IPS-NIHi11 (cell line): ENCODE data around the gene SPRED2.

Experiments used
- DNase-seq: peaks from one replicate; pipeline ENCODE4 v3.0.0; 2012; ENCODE audit warnings: mixed read lengths, low spot score

SPRED2 gene

GRCh38 chr2:65383541-65384488, 48.6 kb downstream of the SPRED2 start:
- DNase-seq: no peak

GRCh38 chr2:65382776-65383357, 49.5 kb downstream of the SPRED2 start:
- DNase-seq: peak; percentile 59

- DNase-seq: no peak
These were observed 50.1 kb downstream of the SPRED2 start for GRCh38 chr2:65382323-65382722.

GRCh38 chr2:65381607-65382051, 50.8 kb downstream of the SPRED2 start:
- DNase-seq: no peak

GRCh38 chr2:65380255-65380654, 52.1 kb downstream of the SPRED2 start:
- DNase-seq: no peak

- no peak for DNase-seq
These were observed 52.7 kb downstream of the SPRED2 start for GRCh38 chr2:65379721-65380171.

- no peak for DNase-seq
These were observed 53.2 kb downstream of the SPRED2 start for GRCh38 chr2:65379223-65379622.

GRCh38 chr2:65378290-65378689, 54.1 kb downstream of the SPRED2 start:
- no peak for DNase-seq

GRCh38 chr2:65377556-65378192, 54.7 kb downstream of the SPRED2 start:
- no peak for DNase-seq

GRCh38 chr2:65375723-65376122, 56.7 kb downstream of the SPRED2 start:
- DNase-seq: no peak

- DNase-seq: no peak
These were observed 57.4 kb downstream of the SPRED2 start for GRCh38 chr2:65374999-65375398.

GRCh38 chr2:65374575-65374974, 57.8 kb downstream of the SPRED2 start:
- DNase-seq: no peak

- no peak for DNase-seq
These were observed 59.0 kb downstream of the SPRED2 start for GRCh38 chr2:65373365-65373918.

GRCh38 chr2:65372619-65373018, 59.8 kb downstream of the SPRED2 start:
- DNase-seq: no peak

GRCh38 chr2:65371074-65371434, 61.3 kb downstream of the SPRED2 start:
- no peak for DNase-seq

- no peak for DNase-seq
These were observed 61.9 kb downstream of the SPRED2 start for GRCh38 chr2:65370387-65371073.

- DNase-seq: no peak
These were observed 62.4 kb downstream of the SPRED2 start for GRCh38 chr2:65369980-65370379.

GRCh38 chr2:65369574-65369973, 62.8 kb downstream of the SPRED2 start:
- DNase-seq: no peak

- no peak for DNase-seq
These were observed 63.9 kb downstream of the SPRED2 start for GRCh38 chr2:65368468-65368867.

GRCh38 chr2:65367524-65367923, 64.9 kb downstream of the SPRED2 start:
- no peak for DNase-seq

GRCh38 chr2:65366595-65367125, 65.7 kb downstream of the SPRED2 start:
- peak; percentile 43 for DNase-seq
